CD14-positive monocyte (primary cell): ENCODE measurements around the gene IGSF9B. TPM values are rescaled to one million over a fixed set of nuclear protein-coding genes. Genes with fewer than 3 reads are reported as not detected.

Source experiments
- DNase-seq, 3 donors: peaks; one replicate each; pipeline ENCODE4 v3.0.0-alpha.2; 2011 to 2022
- H2AFZ ChIP-seq: 2 replicates; pipeline ENCODE4 v1.6.0; 2012; ENCODE audit warnings: mild to moderate bottlenecking, low read depth, low read length, inconsistent platforms; ENCODE audit not compliant: insufficient read depth, poor library complexity, severe bottlenecking
- H3K27ac ChIP-seq, 2 donors: 1 replicate in 1 of 2; 2 replicates in 1 of 2; pipeline ENCODE4 v1.5.1; 2012 to 2013; ENCODE audit warnings: low read length in 2 of 2, control low read depth in 1 of 2, inconsistent platforms in 1 of 2, low read depth in 1 of 2, mild to moderate bottlenecking in 1 of 2
- H3K27me3 ChIP-seq, 2 donors: one replicate each; pipeline versions ENCODE4 v1.6.0 to v1.6.1; 2011 to 2013; ENCODE audit warnings: low read length in 2 of 2; ENCODE audit not compliant: control insufficient read depth in 2 of 2, insufficient read depth in 2 of 2
- H3K36me3 ChIP-seq, 2 donors: replicated peaks in 1 of 2; 1 replicate in 1 of 2; 2 replicates in 1 of 2; pipeline versions ENCODE4 v1.5.1 to v1.6.1; 2012 to 2013; ENCODE audit warnings: low read length in 2 of 2, control low read depth in 1 of 2, inconsistent platforms in 1 of 2, mild to moderate bottlenecking in 1 of 2; ENCODE audit not compliant: insufficient read depth in 2 of 2, control insufficient read depth in 1 of 2
- H3K4me1 ChIP-seq, 2 donors: 1 replicate in 1 of 2; 2 replicates in 1 of 2; pipeline versions ENCODE4 v1.5.1 to v1.6.1; 2012 to 2013; ENCODE audit warnings: low read length in 2 of 2, control low read depth in 1 of 2, inconsistent platforms in 1 of 2, mild to moderate bottlenecking in 1 of 2, moderate library complexity in 1 of 2; ENCODE audit not compliant: insufficient read depth in 2 of 2, control insufficient read depth in 1 of 2
- H3K4me2 ChIP-seq: replicated peaks from 2 replicates; pipeline ENCODE3; 2012; ENCODE audit warnings: low read length, moderate library complexity, mild to moderate bottlenecking; ENCODE audit not compliant: poor library complexity, severe bottlenecking; ENCODE audit errors: extremely low read depth
- H3K4me3 ChIP-seq, 3 experiments: fragments of 200-600 bp in 1 of 3; sonication (generic) in 1 of 3; replicated peaks in 1 of 3; 1 replicate in 2 of 3; 2 replicates in 1 of 3; pipeline ENCODE4 v1.5.1; 2011 to 2013; ENCODE audit warnings: low read length in 3 of 3, mild to moderate bottlenecking in 3 of 3, control low read depth in 2 of 3, low read depth in 2 of 3, inconsistent platforms in 1 of 3, moderate library complexity in 1 of 3
- H3K79me2 ChIP-seq: 2 replicates; pipeline ENCODE4 v1.6.0; 2012; ENCODE audit warnings: mild to moderate bottlenecking, control low read depth, inconsistent platforms, low read length, moderate library complexity; ENCODE audit not compliant: insufficient read depth
- H3K9ac ChIP-seq: 2 replicates; pipeline ENCODE4 v1.6.0; 2017; ENCODE audit warnings: low read length, mild to moderate bottlenecking; ENCODE audit not compliant: insufficient read depth, poor library complexity, severe bottlenecking
- H3K9me3 ChIP-seq, 2 donors: replicated peaks in 1 of 2; 1 replicate in 1 of 2; 2 replicates in 1 of 2; pipeline versions ENCODE4 v1.5.1 to v1.6.1; 2012 to 2013; ENCODE audit warnings: low read length in 2 of 2, control low read depth in 1 of 2; ENCODE audit not compliant: control insufficient read depth in 1 of 2, insufficient read depth in 1 of 2
- H4K20me1 ChIP-seq: 2 replicates; pipeline ENCODE4 v1.6.0; 2012; ENCODE audit warnings: mild to moderate bottlenecking, low read length, control low read depth, moderate library complexity; ENCODE audit not compliant: insufficient read depth
- H3K27ac Mint-ChIP-seq, 7 donors: one replicate each; pipeline ENCODE4 v1.8.0; 2020; ENCODE audit warnings: mild to moderate bottlenecking in 7 of 7, mixed read lengths in 7 of 7, moderate library complexity in 6 of 7, inconsistent platforms in 2 of 7
- H3K27me3 Mint-ChIP-seq, 3 donors: one replicate each; pipeline ENCODE4 v1.8.0; 2021 to 2022; ENCODE audit warnings: low read depth in 3 of 3, mild to moderate bottlenecking in 3 of 3, mixed read lengths in 3 of 3, moderate library complexity in 3 of 3, inconsistent platforms in 1 of 3
- H3K36me3 Mint-ChIP-seq, 2 donors: one replicate each; pipeline ENCODE4 v1.8.0; 2020; ENCODE audit warnings: mixed read lengths in 2 of 2, inconsistent platforms in 1 of 2, mild to moderate bottlenecking in 1 of 2
- H3K4me1 Mint-ChIP-seq: one replicate; pipeline ENCODE4 v1.8.0; 2020; ENCODE audit warnings: mild to moderate bottlenecking, mixed read lengths
- H3K4me3 Mint-ChIP-seq, 2 donors: one replicate each; pipeline ENCODE4 v1.8.0; 2020; ENCODE audit warnings: mild to moderate bottlenecking in 2 of 2, mixed read lengths in 2 of 2, moderate library complexity in 1 of 2
- H3K9me3 Mint-ChIP-seq, 7 donors: one replicate each; pipeline ENCODE4 v1.8.0; 2020 to 2022; ENCODE audit warnings: mixed read lengths in 7 of 7, mild to moderate bottlenecking in 6 of 7, moderate library complexity in 6 of 7, inconsistent platforms in 2 of 7
- WGBS: methylation state at CpG from one replicate; pipeline ENCODE4 v1.1.5; 2013; ENCODE audit warnings: missing lambda C conversion rate; ENCODE audit not compliant: insufficient coverage; 5-methylcytosine and 5-hydroxymethylcytosine counted together
- intact Hi-C, 2 donors: fragments of 100-400 bp; cut with micrococcal nuclease; formaldehyde crosslinking; loops; one replicate each; pipeline versions ENCODE4 v1.15.0 to v1.15.1; 2023
- polyA plus RNA-seq, 3 donors: library from polyadenylated mRNA; depleted of rRNA in 1 of 3; unstranded in 2 of 3; stranded (reverse) in 1 of 3; fragments of 300-500 nt in 2 of 3; fragments of >200 nt in 1 of 3; fragmentation: Illumina TruSeq in 2 of 3; gene quantifications; 1 replicate in 2 of 3; 2 replicates in 1 of 3; pipeline ENCODE4 v1.2.3, GENCODE V29; 2012 to 2021
- TF ChIP-seq, protein P1 (sequence below): fragments of 200-600 bp; IDR thresholded peaks from one replicate; pipeline ENCODE4 v1.8.0; 2022; ENCODE audit warnings: antibody characterized with exemption, mild to moderate bottlenecking

The IGSF9B gene
- polyA plus RNA-seq, 3 donors: not detected

- H3K27ac Mint-ChIP-seq: no peak overlapping the region
- WGBS: 81% methylated on average over 5 of the region's 5 CpGs
- no peaks in the 10 kb centered on the region for H3K4me1 Mint-ChIP-seq
- Histone ChIP-seq H3K36me3 (no peaks in the 10 kb centered on the region), H3K27ac (no peak overlapping the region), H3K9me3 (peaks cover 0 to 14% of the 10 kb centered on the region in 2 donors), H2AFZ (no peak overlapping the region), H3K79me2 (no peaks in the 10 kb centered on the region), H4K20me1 (no peaks in the 10 kb centered on the region), H3K4me2 (no peak overlapping the region), H3K4me1 (no peaks in the 10 kb centered on the region), H3K4me3 (no peak overlapping the region), H3K27me3 (no peaks in the 10 kb centered on the region), H3K9ac (no peak overlapping the region)
- DNase-seq: no peak
- TF ChIP-seq, protein P1, sequence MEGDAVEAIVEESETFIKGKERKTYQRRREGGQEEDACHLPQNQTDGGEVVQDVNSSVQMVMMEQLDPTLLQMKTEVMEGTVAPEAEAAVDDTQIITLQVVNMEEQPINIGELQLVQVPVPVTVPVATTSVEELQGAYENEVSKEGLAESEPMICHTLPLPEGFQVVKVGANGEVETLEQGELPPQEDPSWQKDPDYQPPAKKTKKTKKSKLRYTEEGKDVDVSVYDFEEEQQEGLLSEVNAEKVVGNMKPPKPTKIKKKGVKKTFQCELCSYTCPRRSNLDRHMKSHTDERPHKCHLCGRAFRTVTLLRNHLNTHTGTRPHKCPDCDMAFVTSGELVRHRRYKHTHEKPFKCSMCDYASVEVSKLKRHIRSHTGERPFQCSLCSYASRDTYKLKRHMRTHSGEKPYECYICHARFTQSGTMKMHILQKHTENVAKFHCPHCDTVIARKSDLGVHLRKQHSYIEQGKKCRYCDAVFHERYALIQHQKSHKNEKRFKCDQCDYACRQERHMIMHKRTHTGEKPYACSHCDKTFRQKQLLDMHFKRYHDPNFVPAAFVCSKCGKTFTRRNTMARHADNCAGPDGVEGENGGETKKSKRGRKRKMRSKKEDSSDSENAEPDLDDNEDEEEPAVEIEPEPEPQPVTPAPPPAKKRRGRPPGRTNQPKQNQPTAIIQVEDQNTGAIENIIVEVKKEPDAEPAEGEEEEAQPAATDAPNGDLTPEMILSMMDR: no peak
- H3K27me3 Mint-ChIP-seq: peaks cover 0 to 3% (median 0%) of the 10 kb centered on the region in 3 donors
- peaks cover 2 to 12% (median 6%) of the 10 kb centered on the region in 7 donors for H3K9me3 Mint-ChIP-seq
- intact Hi-C loops: no loop called here
- H3K4me3 Mint-ChIP-seq: no peak overlapping the region
- H3K36me3 Mint-ChIP-seq: no peaks in the 10 kb centered on the region
These were observed 67.6 kb downstream of the IGSF9B start for GRCh38 chr11:133889188-133889587.

GRCh38 chr11:133887692-133888332 lies 69.0 kb downstream of the IGSF9B start:
- Histone ChIP-seq H3K79me2 (no peaks in the 10 kb centered on the region), H3K9ac (no peak overlapping the region), H3K9me3 (peaks cover 0 to 14% of the 10 kb centered on the region in 2 donors), H3K4me1 (no peaks in the 10 kb centered on the region), H3K4me3 (no peak overlapping the region), H3K27ac (no peak overlapping the region), H3K36me3 (no peaks in the 10 kb centered on the region), H4K20me1 (no peaks in the 10 kb centered on the region), H3K4me2 (no peak overlapping the region), H2AFZ (no peak overlapping the region), H3K27me3 (no peaks in the 10 kb centered on the region)
- Mint-ChIP-seq H3K36me3 (no peaks in the 10 kb centered on the region), H3K4me3 (no peak overlapping the region), H3K27ac (no peak overlapping the region), H3K27me3 (peaks cover 0 to 3% (median 0%) of the 10 kb centered on the region in 3 donors), H3K9me3 (peaks cover 2 to 12% (median 6%) of the 10 kb centered on the region in 7 donors), H3K4me1 (no peaks in the 10 kb centered on the region)
- no peak for DNase-seq
- TF ChIP-seq, protein P1: no peak
- intact Hi-C loops: no loop called here
- 100% methylated on average over 3 of the region's 5 CpGs for WGBS
